ENCODE measurements around the gene SLMAP. TPM values are rescaled to one million over a fixed set of nuclear protein-coding genes. Genes with fewer than 3 reads are reported as not detected.
"Not testable (repeated sequence)": the region's sequence is repeated elsewhere in the genome, so short reads cannot be mapped to it uniquely, and the experiment has no call there.

SLMAP gene
- total RNA-seq, 1 experiment from 2014 or later: 79.5 TPM

GRCh38 chr3:57872606-57873005 is 116.5 kb downstream of the SLMAP start:
- Mint-ChIP-seq H3K4me1 (no peaks in the 10 kb centered on the region), H3K4me3 (no peak overlapping the region), H3K27ac (no peak overlapping the region), H3K36me3 (0 out of 2 replicates have a peak, but pooled peaks cover 4% of the 10 kb centered on the region), H3K9me3 (no peaks in the 10 kb centered on the region), H3K27me3 (ENCODE audit: low read depth) (no peaks in the 10 kb centered on the region)
- POLR2A ChIA-PET: no interaction called here
- no peak for TF ChIP-seq MAX (CRISPR knock-in tag; IDR thresholded peaks at IDR 0.05)
- TF ChIP-seq HMGXB4 (CRISPR knock-in tag; IDR thresholded peaks at IDR 0.05): no peak
- TF ChIP-seq SMAD4 (CRISPR knock-in tag; IDR thresholded peaks at IDR 0.05): no peak
- TF ChIP-seq MXD4 (CRISPR knock-in tag; IDR thresholded peaks at IDR 0.05; ENCODE audit: borderline replicate concordance): no peak
- TF ChIP-seq ZNF121 (CRISPR knock-in tag; IDR thresholded peaks at IDR 0.05): no peak
- TF ChIP-seq FOXJ3 (CRISPR knock-in tag; IDR thresholded peaks at IDR 0.05; ENCODE audit: borderline replicate concordance): no peak
- TF ChIP-seq IRF2 (CRISPR knock-in tag; IDR thresholded peaks at IDR 0.05; ENCODE audit: borderline replicate concordance, low read depth): no peak
- CTCF ChIA-PET: no interaction called here
- ATAC-seq (no peak), DNase-seq (ENCODE audit: low spot score) (no peak)

- TF ChIP-seq HMGXB4 (CRISPR knock-in tag; IDR thresholded peaks at IDR 0.05) (no peak), NFATC4 (CRISPR knock-in tag; IDR thresholded peaks at IDR 0.05) (no peak)
- no peaks in the 10 kb centered on the region for H3K27me3 Mint-ChIP-seq (ENCODE audit: low read depth)
- ChIA-PET CTCF (no interaction called here), POLR2A (no interaction called here)
- DNase-seq (ENCODE audit: low spot score) (no peak), ATAC-seq (no peak)
- H3K27ac Mint-ChIP-seq: no peak overlapping the region
- H3K4me1 Mint-ChIP-seq: no peaks in the 10 kb centered on the region
- no peaks in the 10 kb centered on the region for H3K36me3 Mint-ChIP-seq
- H3K4me3 Mint-ChIP-seq: no peak overlapping the region
- H3K9me3 Mint-ChIP-seq: no peaks in the 10 kb centered on the region
Observed at GRCh38 chr3:57876632-57877031, 120.5 kb downstream of the SLMAP start.

- ATAC-seq: no peak
Observed at GRCh38 chr3:57877116-57877515, 121.0 kb downstream of the SLMAP start.

GRCh38 chr3:57884436-57884835 is 128.3 kb downstream of the SLMAP start:
- peaks cover 13% of the 10 kb centered on the region for H3K36me3 Mint-ChIP-seq
- CTCF ChIA-PET; H3K27ac Mint-ChIP-seq; H3K9me3 Mint-ChIP-seq; ATAC-seq; H3K27me3 Mint-ChIP-seq (ENCODE audit: low read depth); H3K4me3 Mint-ChIP-seq; POLR2A ChIA-PET; DNase-seq (ENCODE audit: low spot score); H3K4me1 Mint-ChIP-seq: not testable (repeated sequence)

More at GRCh38 chr3:57877116-57877515, 121.0 kb downstream of the SLMAP start:
- no peak for DNase-seq (ENCODE audit: low spot score)
- H3K9me3 Mint-ChIP-seq: no peaks in the 10 kb centered on the region
- CTCF ChIA-PET: no interaction called here
- peaks cover 2% of the 10 kb centered on the region for H3K4me1 Mint-ChIP-seq
- no peak for TF ChIP-seq SP1 (CRISPR knock-in tag; conservative IDR thresholded peaks at IDR 0.05)
- no peaks in the 10 kb centered on the region for H3K36me3 Mint-ChIP-seq
- H3K27me3 Mint-ChIP-seq (ENCODE audit: low read depth): no peaks in the 10 kb centered on the region
- POLR2A ChIA-PET: no interaction called here
- H3K4me3 Mint-ChIP-seq: no peak overlapping the region
- no peak overlapping the region for H3K27ac Mint-ChIP-seq

GRCh38 chr3:57889807-57890206 is 133.7 kb downstream of the SLMAP start:
- Mint-ChIP-seq H3K27me3 (ENCODE audit: low read depth) (no peaks in the 10 kb centered on the region), H3K27ac (no peak overlapping the region), H3K4me1 (no peaks in the 10 kb centered on the region), H3K4me3 (no peak overlapping the region), H3K36me3 (peaks cover 11% of the 10 kb centered on the region), H3K9me3 (no peaks in the 10 kb centered on the region)
- CTCF ChIA-PET: no interaction called here
- POLR2A ChIA-PET: no interaction called here
- ATAC-seq (no peak), DNase-seq (ENCODE audit: low spot score) (no peak)
- TF ChIP-seq ERG (CRISPR knock-in tag; IDR thresholded peaks at IDR 0.05) (no peak), STAT6 (CRISPR knock-in tag; conservative IDR thresholded peaks at IDR 0.05; ENCODE audit: low read depth) (no peak), EMX1 (CRISPR knock-in tag; IDR thresholded peaks at IDR 0.05) (no peak), CREB1 (CRISPR knock-in tag; IDR thresholded peaks at IDR 0.05) (no peak), ZNF512 (CRISPR knock-in tag; IDR thresholded peaks at IDR 0.05; ENCODE audit: borderline replicate concordance) (no peak)

Data from WTC11 (cell line).